Measurements from ENCODE around the gene ZNF831.

GRCh38 chr20:59159091-59159490 is 4.5 kb upstream of the ZNF831 start:
- TF ChIP-seq CTCF (IDR thresholded peaks at IDR 0.05): no peak
- TF ChIP-seq POLR2A (IDR thresholded peaks at IDR 0.05): no peak
